Choroid plexus epithelial cell (primary cell): Measurements from ENCODE around the gene SCRN3.
"Not testable (repeated sequence)": the region's sequence is repeated elsewhere in the genome, so short reads cannot be mapped to it uniquely, and the experiment has no call there.

Source experiments
- DNase-seq: peaks from one replicate; pipeline ENCODE4 v3.0.0-alpha.2; 2010; ENCODE audit warnings: low read depth
- H3K4me3 ChIP-seq: 2 replicates; pipeline ENCODE4 v1.5.1; 2011; ENCODE audit warnings: low read depth, mild to moderate bottlenecking, control low read depth, low read length, moderate library complexity
- CTCF ChIP-seq: conservative IDR thresholded peaks from 2 replicates; pipeline ENCODE4 v1.5.1; 2011; ENCODE audit warnings: low read depth, mild to moderate bottlenecking, control low read depth, inconsistent platforms, low read length, moderate library complexity

Gene SCRN3

DNA sequence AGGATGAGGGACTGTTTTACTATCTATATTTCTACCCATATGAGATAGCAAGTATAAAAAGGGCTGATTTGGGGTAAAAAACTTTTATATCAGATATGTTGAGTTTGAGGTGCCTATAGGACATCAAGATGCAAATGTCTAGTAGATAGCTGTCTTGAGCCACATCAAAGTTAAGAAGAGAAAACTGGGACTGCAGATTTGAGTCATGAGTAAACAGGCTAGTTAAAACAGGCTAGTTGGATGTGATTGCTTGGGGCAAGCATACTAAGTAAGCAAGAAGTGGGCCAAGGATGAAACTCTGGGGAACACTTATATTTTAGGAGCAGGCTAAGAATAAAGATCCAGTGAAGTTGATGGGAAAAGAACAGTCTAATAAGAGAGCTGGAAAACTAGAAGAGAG is 2.8 kb upstream of the SCRN3 start:
- DNase-seq = no peak
- no peak for TF ChIP-seq CTCF
- no peak overlapping the region for H3K4me3 ChIP-seq

DNA sequence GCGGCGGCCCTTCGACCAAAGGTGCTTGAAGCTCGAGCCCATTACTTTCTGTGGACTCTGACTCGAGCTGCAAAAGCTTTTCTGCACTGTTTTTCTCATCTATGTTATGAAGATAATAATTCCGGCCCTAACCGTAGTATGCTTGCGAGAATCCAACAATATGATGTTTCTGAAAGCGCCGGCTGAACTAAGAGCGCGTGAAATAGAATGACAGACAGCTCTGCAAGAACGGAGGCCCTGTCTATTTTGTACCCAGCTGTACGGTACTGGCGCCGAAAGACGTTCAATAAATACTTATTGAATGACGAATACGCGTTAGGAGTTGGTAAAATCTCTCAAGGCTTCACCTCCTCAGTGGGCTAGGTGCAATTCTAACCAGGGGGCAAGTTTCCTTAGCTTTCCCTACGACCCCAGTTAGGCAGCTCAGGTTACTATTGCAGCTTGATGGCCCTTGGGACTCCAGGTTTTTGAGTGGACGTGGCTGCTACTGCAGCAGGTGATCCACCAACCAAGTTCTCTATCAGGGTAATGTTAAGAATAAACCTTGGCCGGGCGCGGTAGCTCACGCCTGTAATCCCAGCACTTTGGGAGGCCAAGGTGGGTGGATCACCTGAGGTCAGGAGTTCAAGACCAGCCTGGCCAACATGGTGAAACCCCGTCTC is 570 bp downstream of the SCRN3 start:
- DNase-seq = peak; percentile 41
- TF ChIP-seq CTCF = no peak
- H3K4me3 ChIP-seq = peak overlapping the region; percentile 78

DNA sequence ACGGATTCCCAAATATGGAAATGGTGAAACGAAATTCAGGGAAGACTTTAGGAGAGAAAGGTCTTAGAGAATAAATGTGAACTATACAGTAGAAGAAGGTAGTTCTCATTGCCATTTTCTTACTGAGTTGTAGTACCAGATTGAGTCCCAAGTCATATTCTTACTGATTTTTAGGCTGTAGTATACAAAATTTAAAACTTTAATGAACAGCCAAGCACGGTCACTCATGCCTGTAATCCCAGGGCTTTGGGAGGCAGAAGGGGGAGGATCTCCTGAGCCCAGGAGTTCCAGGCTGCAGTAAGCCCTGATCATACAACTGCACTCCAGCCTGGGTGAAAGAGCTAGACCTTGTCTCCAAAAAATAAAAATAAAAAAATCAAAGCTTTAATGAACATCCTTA is 2.2 kb downstream of the SCRN3 start:
- no peak for DNase-seq
- no peak overlapping the region for H3K4me3 ChIP-seq
- TF ChIP-seq CTCF = no peak

DNA sequence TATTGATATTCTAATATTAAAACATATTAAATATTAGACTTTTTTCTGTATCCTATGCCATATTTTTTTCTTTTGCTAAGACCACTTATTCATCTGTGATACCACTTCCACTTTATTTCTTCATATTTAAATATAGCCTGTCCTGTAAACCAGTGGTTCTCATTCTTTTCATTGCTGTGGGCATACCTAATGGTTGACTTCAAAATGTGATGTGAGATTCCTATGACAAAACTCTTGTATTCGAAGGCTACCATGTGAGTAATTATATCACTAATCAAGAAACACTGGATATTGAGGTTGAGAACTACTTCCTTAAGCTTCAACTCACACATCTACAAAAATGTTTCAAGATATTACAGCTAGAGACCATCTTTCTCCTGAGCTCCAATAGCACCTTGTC is 3.6 kb downstream of the SCRN3 start:
- peak; percentile 13 for DNase-seq
- H3K4me3 ChIP-seq = no peak overlapping the region
- no peak for TF ChIP-seq CTCF

DNA sequence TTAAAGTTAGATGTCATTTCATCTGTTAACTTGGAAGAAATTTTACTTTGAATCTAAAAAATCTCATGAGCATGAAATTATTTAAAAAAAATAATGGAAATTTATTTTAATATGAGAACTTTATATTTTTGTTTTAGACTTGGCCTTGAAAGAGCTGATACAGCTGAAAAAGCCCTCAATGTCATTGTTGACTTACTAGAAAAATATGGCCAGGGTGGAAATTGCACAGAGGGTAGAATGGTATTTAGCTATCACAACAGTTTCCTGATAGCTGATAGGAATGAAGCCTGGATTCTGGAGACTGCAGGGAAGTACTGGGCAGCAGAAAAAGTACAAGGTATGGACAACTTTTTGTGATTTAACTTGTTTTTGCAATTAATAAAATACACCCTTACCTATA is 5.3 kb downstream of the SCRN3 start:
- no peak overlapping the region for H3K4me3 ChIP-seq
- DNase-seq = no peak
- TF ChIP-seq CTCF = no peak

- no peak overlapping the region for H3K4me3 ChIP-seq
- no peak for TF ChIP-seq CTCF
- no peak for DNase-seq
These were observed 8.1 kb downstream of the SCRN3 start for GRCh38 chr2:174403628-174404027.

DNA sequence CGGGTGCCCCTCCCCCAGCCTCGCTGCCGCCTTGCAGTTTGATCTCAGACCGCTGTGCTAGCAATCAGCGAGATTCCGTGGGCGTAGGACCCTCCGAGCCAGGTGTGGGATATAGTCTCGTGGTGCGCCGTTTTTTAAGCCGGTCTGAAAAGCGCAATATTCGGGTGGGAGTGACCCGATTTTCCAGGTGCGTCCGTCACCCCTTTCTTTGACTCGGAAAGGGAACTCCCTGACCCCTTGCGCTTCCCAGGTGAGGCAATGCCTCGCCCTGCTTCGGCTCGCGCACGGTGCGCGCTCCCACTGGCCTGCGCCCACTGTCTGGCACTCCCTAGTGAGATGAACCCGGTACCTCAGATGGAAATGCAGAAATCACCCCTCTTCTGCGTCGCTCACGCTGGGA is 14.5 kb downstream of the SCRN3 start:
- DNase-seq, H3K4me3 ChIP-seq: not testable (repeated sequence)
